ENCODE results near the gene ITGA5.

Gene ITGA5

GRCh38 chr12:54419088-54419887, at the start of gene ITGA5:
ITGA5 (minus strand) TSS chr12:54419266; CDS start chr12:54419198, 68 bp downstream.
- DNase-seq (ENCODE audit: low read depth in 2 of 2): no peak

GRCh38 chr12:54465857-54466523, 46.9 kb upstream of the ITGA5 start:
- DNase-seq (ENCODE audit: low read depth in 2 of 2): no peak

GRCh38 chr12:54463484-54463883, 44.4 kb upstream of the ITGA5 start:
- DNase-seq (ENCODE audit: low read depth in 2 of 2): no peak

GRCh38 chr12:54463034-54463433, 44.0 kb upstream of the ITGA5 start:
- DNase-seq (ENCODE audit: low read depth in 2 of 2): no peak

- no peak for DNase-seq (ENCODE audit: low read depth in 2 of 2)
Measured at GRCh38 chr12:54460317-54460923, 41.4 kb upstream of the ITGA5 start.

- DNase-seq (ENCODE audit: low read depth in 2 of 2): no peak
Measured at GRCh38 chr12:54459355-54459754, 40.3 kb upstream of the ITGA5 start.

- no peak for DNase-seq (ENCODE audit: low read depth in 2 of 2)
Measured at GRCh38 chr12:54455760-54456469, 36.8 kb upstream of the ITGA5 start.

- DNase-seq (ENCODE audit: low read depth in 2 of 2): no peak
Measured at GRCh38 chr12:54452628-54453027, 33.6 kb upstream of the ITGA5 start.

- no peak for DNase-seq (ENCODE audit: low read depth in 2 of 2)
Measured at GRCh38 chr12:54448344-54448743, 29.3 kb upstream of the ITGA5 start.

GRCh38 chr12:54447917-54448316, 28.9 kb upstream of the ITGA5 start:
- no peak for DNase-seq (ENCODE audit: low read depth in 2 of 2)

- no peak for DNase-seq (ENCODE audit: low read depth in 2 of 2)
Measured at GRCh38 chr12:54444206-54444605, 25.1 kb upstream of the ITGA5 start.

GRCh38 chr12:54443446-54443845, 24.4 kb upstream of the ITGA5 start:
- DNase-seq (ENCODE audit: low read depth in 2 of 2): no peak

- no peak for DNase-seq (ENCODE audit: low read depth in 2 of 2)
Measured at GRCh38 chr12:54442961-54443360, 23.9 kb upstream of the ITGA5 start.

GRCh38 chr12:54442099-54442498, 23.0 kb upstream of the ITGA5 start:
- DNase-seq (ENCODE audit: low read depth in 2 of 2): no peak

- no peak for DNase-seq (ENCODE audit: low read depth in 2 of 2)
Measured at GRCh38 chr12:54439521-54440255, 20.6 kb upstream of the ITGA5 start.

- no peak for DNase-seq (ENCODE audit: low read depth in 2 of 2)
Measured at GRCh38 chr12:54439096-54439495, 20.0 kb upstream of the ITGA5 start.

GRCh38 chr12:54438517-54438916, 19.5 kb upstream of the ITGA5 start:
- no peak for DNase-seq (ENCODE audit: low read depth in 2 of 2)

- DNase-seq (ENCODE audit: low read depth in 2 of 2): no peak
Measured at GRCh38 chr12:54437697-54438096, 18.6 kb upstream of the ITGA5 start.

GRCh38 chr12:54437243-54437642, 18.2 kb upstream of the ITGA5 start:
- DNase-seq (ENCODE audit: low read depth in 2 of 2): no peak

- DNase-seq (ENCODE audit: low read depth in 2 of 2): no peak
Measured at GRCh38 chr12:54432815-54433164, 13.7 kb upstream of the ITGA5 start.

GRCh38 chr12:54431911-54432814, 13.1 kb upstream of the ITGA5 start:
- no peak for DNase-seq (ENCODE audit: low read depth in 2 of 2)

Measured in stimulated activated CD4-positive, alpha-beta T cell treated with anti-CD3 and anti-CD28 coated beads, Interleukin-1b, Interleukin-23, amount 100 ng/mL, for 1 hour (primary cell).